H1 (cell line): ENCODE measurements around the gene ADARB2. TPM values are rescaled to one million over a fixed set of nuclear protein-coding genes. Genes with fewer than 3 reads are reported as not detected.

Experiments used
- CTCF ChIA-PET: fragments of 300-600 bp; sonication (Branson Sonifier 250); formaldehyde crosslinking; loops from one replicate; lab custom pipeline; 2021; ENCODE audit not compliant: partially characterized antibody; lab: Charles Lee
- POLR2A ChIA-PET: fragments of 300-600 bp; sonication (Branson Sonifier 250); formaldehyde crosslinking; loops from one replicate; lab custom pipeline; 2021; ENCODE audit warnings: inconsistent platforms; ENCODE audit not compliant: partially characterized antibody; lab: Charles Lee
- DNase-seq, 2 experiments: peaks; one replicate each; pipeline versions ENCODE4 v3.0.0 to v3.0.0-alpha.2; 2010 to 2022; ENCODE audit warnings: low spot score in 2 of 2, low read depth in 1 of 2, mixed read lengths in 1 of 2
- FAIRE-seq: peaks from 2 replicates; lab custom pipeline; 2011; peaks lifted over from hg19 to GRCh38; lab: Jason Lieb, UNC
- H2AFZ ChIP-seq: 2 replicates; pipeline ENCODE4 v1.8.1; 2012; ENCODE audit warnings: low read length, inconsistent platforms
- H2AK5ac ChIP-seq: 2 replicates; pipeline ENCODE4 v1.6.1; 2013; ENCODE audit warnings: low read depth, low read length
- H2BK120ac ChIP-seq: replicated peaks from 2 replicates; pipeline ENCODE3; 2013; ENCODE audit warnings: low read depth, low read length, inconsistent platforms
- H2BK12ac ChIP-seq: 2 replicates; pipeline ENCODE4 v1.6.1; 2013; ENCODE audit warnings: low read depth, low read length
- H2BK15ac ChIP-seq: 2 replicates; pipeline ENCODE4 v1.6.1; 2013; ENCODE audit warnings: low read length
- H2BK20ac ChIP-seq: 2 replicates; pipeline ENCODE4 v1.6.1; 2013; ENCODE audit warnings: low read length
- H2BK5ac ChIP-seq: 2 replicates; pipeline ENCODE4 v1.6.1; 2013; ENCODE audit warnings: low read depth, low read length
- H3K14ac ChIP-seq: 2 replicates; pipeline ENCODE4 v1.6.1; 2013; ENCODE audit warnings: inconsistent platforms; ENCODE audit not compliant: insufficient read length
- H3K18ac ChIP-seq: 2 replicates; pipeline ENCODE4 v1.6.1; 2013; ENCODE audit warnings: low read length; ENCODE audit errors: extremely low read depth
- H3K23ac ChIP-seq: 2 replicates; pipeline ENCODE4 v1.6.1; 2013; ENCODE audit warnings: inconsistent platforms; ENCODE audit not compliant: insufficient read length
- H3K23me2 ChIP-seq: 2 replicates; pipeline ENCODE4 v1.6.1; 2013; ENCODE audit warnings: low read depth, low read length
- H3K27ac ChIP-seq: 2 replicates; pipeline ENCODE4 v1.6.1; 2011; ENCODE audit warnings: low read depth, low read length, inconsistent platforms
- H3K27me3 ChIP-seq, 4 experiments: replicated peaks in 1 of 4; 1 replicate in 1 of 4; 2 replicates in 3 of 4; pipeline versions ENCODE4 v1.6.1 to v1.8.1; 2011 to 2013; ENCODE audit warnings: low read length in 3 of 4, mild to moderate bottlenecking in 3 of 4, inconsistent platforms in 2 of 4, mixed read lengths in 2 of 4, moderate library complexity in 1 of 4; ENCODE audit not compliant: control insufficient read depth in 3 of 4, insufficient read depth in 3 of 4; ENCODE audit errors: extremely low read depth in 1 of 4
- H3K36me3 ChIP-seq, 4 experiments: 2 replicates each; pipeline versions ENCODE4 v1.6.1 to v1.8.1; 2011 to 2013; ENCODE audit warnings: mild to moderate bottlenecking in 4 of 4, low read length in 3 of 4, moderate library complexity in 2 of 4, control low read depth in 1 of 4, inconsistent platforms in 1 of 4; ENCODE audit not compliant: insufficient read depth in 4 of 4, control insufficient read depth in 2 of 4
- H3K4ac ChIP-seq: replicated peaks from 2 replicates; pipeline ENCODE3; 2013; ENCODE audit warnings: low read length, low read depth, mixed read lengths, inconsistent platforms; ENCODE audit not compliant: insufficient read length
- H3K4me1 ChIP-seq, 4 experiments: replicated peaks in 1 of 4; 1 replicate in 1 of 4; 2 replicates in 3 of 4; pipeline versions ENCODE4 v1.6.1 to v1.8.1; 2011 to 2013; ENCODE audit warnings: low read length in 3 of 4, inconsistent platforms in 2 of 4, mixed read lengths in 1 of 4; ENCODE audit not compliant: insufficient read depth in 4 of 4, control insufficient read depth in 3 of 4
- H3K4me2 ChIP-seq, 2 experiments: 2 replicates each; pipeline versions ENCODE4 v1.6.1 to v1.8.1; 2011 to 2013; ENCODE audit warnings: low read depth in 2 of 2, low read length in 2 of 2, control low read depth in 1 of 2, inconsistent platforms in 1 of 2, mild to moderate bottlenecking in 1 of 2; ENCODE audit not compliant: insufficient read depth in 1 of 2
- H3K4me3 ChIP-seq, 4 experiments: fragments of 200-600, 300-600 bp in 1 of 4; sonication (generic), shearing (Covaris generic), sonication (Bioruptor Twin) in 1 of 4; 2 replicates each; pipeline versions ENCODE4 v1.5.1 to v1.8.1; 2011 to 2016; ENCODE audit warnings: low read length in 4 of 4, low read depth in 3 of 4, control low read depth in 2 of 4, inconsistent platforms in 2 of 4, mild to moderate bottlenecking in 2 of 4, mixed read lengths in 1 of 4, moderate library complexity in 1 of 4; ENCODE audit not compliant: insufficient read depth in 2 of 4; ENCODE audit errors: extremely low read depth in 1 of 4
- H3K56ac ChIP-seq: replicated peaks from 2 replicates; pipeline ENCODE3; 2013; ENCODE audit warnings: low read depth, mild to moderate bottlenecking, mixed read lengths, low read length, inconsistent platforms; ENCODE audit not compliant: insufficient read length
- H3K79me1 ChIP-seq: 2 replicates; pipeline ENCODE4 v1.6.1; 2013; ENCODE audit warnings: low read depth, low read length, control low read depth
- H3K79me2 ChIP-seq, 2 experiments: 2 replicates each; pipeline versions ENCODE4 v1.6.1 to v1.8.1; 2012 to 2013; ENCODE audit warnings: low read length in 2 of 2, mild to moderate bottlenecking in 2 of 2, inconsistent platforms in 1 of 2; ENCODE audit not compliant: insufficient read depth in 2 of 2, control insufficient read depth in 1 of 2
- H3K9ac ChIP-seq, 4 experiments: replicated peaks in 1 of 4; 1 replicate in 1 of 4; 2 replicates in 3 of 4; pipeline versions ENCODE4 v1.6.1 to v1.8.1; 2011 to 2013; ENCODE audit warnings: low read depth in 3 of 4, low read length in 3 of 4, control low read depth in 2 of 4, mild to moderate bottlenecking in 2 of 4, moderate library complexity in 2 of 4, inconsistent platforms in 1 of 4; ENCODE audit errors: extremely low read depth in 1 of 4
- H3K9me3 ChIP-seq, 2 experiments: 2 replicates each; pipeline versions ENCODE4 v1.6.1 to v1.8.1; 2012 to 2013; ENCODE audit warnings: mild to moderate bottlenecking in 2 of 2, moderate library complexity in 2 of 2, control low read depth in 1 of 2, inconsistent platforms in 1 of 2, low read depth in 1 of 2, low read length in 1 of 2, mixed read lengths in 1 of 2; ENCODE audit not compliant: insufficient read depth in 2 of 2
- H4K20me1 ChIP-seq, 2 experiments: replicated peaks in 1 of 2; 2 replicates each; pipeline versions ENCODE3 to v1.8.1; 2011 to 2013; ENCODE audit warnings: inconsistent platforms in 2 of 2, low read length in 2 of 2, mild to moderate bottlenecking in 1 of 2; ENCODE audit not compliant: insufficient read depth in 2 of 2, control insufficient read depth in 1 of 2
- H4K5ac ChIP-seq: 2 replicates; pipeline ENCODE4 v1.6.1; 2013; ENCODE audit warnings: low read length, low read depth, mixed read lengths, inconsistent platforms; ENCODE audit not compliant: insufficient read length
- H4K8ac ChIP-seq: 2 replicates; pipeline ENCODE4 v1.8.0; 2013; ENCODE audit warnings: mild to moderate bottlenecking, moderate library complexity, low read length, inconsistent platforms; ENCODE audit not compliant: insufficient read depth; ENCODE audit errors: extremely low read depth
- H4K91ac ChIP-seq: replicated peaks from 2 replicates; pipeline ENCODE3; 2013; ENCODE audit warnings: low read length, mixed read lengths, inconsistent platforms; ENCODE audit not compliant: insufficient read length
- BRCA1 ChIP-seq: IDR thresholded peaks from 2 replicates; pipeline ENCODE4 v1.6.1; 2012; ENCODE audit warnings: low read depth, low read length, improper control_type of control experiment
- FOSL1 ChIP-seq: IDR thresholded peaks from 2 replicates; pipeline ENCODE4 v1.6.1; 2011; ENCODE audit warnings: mild to moderate bottlenecking, low read depth, low read length, moderate library complexity; ENCODE audit not compliant: insufficient read depth
- HDAC2 ChIP-seq, 2 experiments: fragments of 300-600 bp in 1 of 2; sonication (generic) in 1 of 2; IDR thresholded peaks; 2 replicates each; pipeline ENCODE4 v1.6.1; 2011 to 2012; ENCODE audit warnings: low read depth in 2 of 2, low read length in 2 of 2, mild to moderate bottlenecking in 2 of 2, moderate library complexity in 2 of 2, borderline replicate concordance in 1 of 2, inconsistent platforms in 1 of 2
- JUN ChIP-seq: IDR thresholded peaks from 2 replicates; pipeline ENCODE4 v1.6.1; 2011; ENCODE audit warnings: low read depth, mild to moderate bottlenecking, improper control_type of control experiment, low read length
- KDM5A ChIP-seq: fragments of 200-600 bp; IDR thresholded peaks from 2 replicates; pipeline ENCODE4 v1.7.1; 2012; ENCODE audit warnings: mild to moderate bottlenecking, low read length, inconsistent platforms, mixed read lengths
- RNF2 ChIP-seq: fragments of 200-900, 300-1000 bp; sonication (generic); IDR thresholded peaks from 2 replicates; pipeline ENCODE4 v1.7.1; 2016; ENCODE audit warnings: borderline replicate concordance, low read depth, mild to moderate bottlenecking, antibody characterized with exemption, low read length; ENCODE audit not compliant: poor library complexity, severe bottlenecking; ENCODE audit errors: missing control alignments
- RXRA ChIP-seq: IDR thresholded peaks from 2 replicates; pipeline ENCODE4 v1.6.1; 2011; ENCODE audit warnings: low read depth, mild to moderate bottlenecking, low read length, moderate library complexity; ENCODE audit not compliant: insufficient read depth
- SP1 ChIP-seq: IDR thresholded peaks from 2 replicates; pipeline ENCODE4 v1.6.1; 2011; ENCODE audit warnings: low read depth, low read length
- SRF ChIP-seq: IDR thresholded peaks from 2 replicates; pipeline ENCODE4 v1.6.1; 2011; ENCODE audit warnings: mild to moderate bottlenecking, low read depth, low read length, moderate library complexity
- TAF1 ChIP-seq: IDR thresholded peaks from 2 replicates; pipeline ENCODE4 v1.6.1; 2011; ENCODE audit warnings: mild to moderate bottlenecking, low read depth, low read length
- TCF12 ChIP-seq: IDR thresholded peaks from 2 replicates; pipeline ENCODE4 v1.6.1; 2011; ENCODE audit warnings: low read depth, mild to moderate bottlenecking, low read length
- WGBS, 2 experiments: shearing (Covaris generic) in 1 of 2; methylation state at CpG; one replicate each; pipeline versions ENCODE4 v1.1.6 to v1.1.7; 2013 to 2015; ENCODE audit warnings: low lambda C conversion rate in 2 of 2, mixed read lengths in 2 of 2, inconsistent platforms in 1 of 2, low coverage in 1 of 2, missing lambda C conversion rate in 1 of 2; ENCODE audit not compliant: insufficient replicate concordance in 2 of 2, insufficient coverage in 1 of 2, insufficient read length in 1 of 2; ENCODE audit errors: extremely low coverage in 1 of 2, missing lambda C conversion rate in 1 of 2; 5-methylcytosine and 5-hydroxymethylcytosine counted together
- polyA plus RNA-seq, 7 experiments: library from polyadenylated mRNA; depleted of rRNA in 3 of 7; stranded (reverse) in 5 of 7; unstranded in 2 of 7; fragments of >200 nt in 5 of 7; fragments of 200-250 nt in 2 of 7; gene quantifications; 1 replicate in 5 of 7; 2 replicates in 1 of 7; 4 replicates in 1 of 7; pipeline versions ENCODE4 v1.2.1 to v1.2.3, GENCODE V29; 2011 to 2013; ENCODE audit warnings: missing spikeins in 2 of 7, mixed read lengths in 2 of 7
- total RNA-seq: library from RNA; stranded (reverse); fragmentation: NEBNext Ultra II Directional; extraction: Animal tissue kit (Norgen Biotek cat#: 25700); gene quantifications from 2 replicates; pipeline ENCODE4 v1.2.1, GENCODE V29; 2021
- TF ChIP-seq, protein P1 (sequence below): IDR thresholded peaks from 2 replicates; pipeline ENCODE4 v1.6.1; 2011; ENCODE audit warnings: low read length, improper control_type of control experiment

Gene ADARB2
- total and polyA plus RNA-seq, 2 of the 8 experiments (the other 6 are each of a cell fraction or from before 2014, with no cell fraction given), result 2.2 to 2.8 TPM

- H3K4me1 ChIP-seq, result no peaks in the 10 kb centered on the region
- H3K9me3 ChIP-seq, result no peaks in the 10 kb centered on the region
- no peaks in the 10 kb centered on the region for H3K36me3 ChIP-seq
- CTCF ChIA-PET, result interaction anchor here (0.8 to 1.2 kb wide), 4 partner anchors 10 to 327 kb away, joined by 3 to 6 read pairs (median 4); no protein-coding TSS in a partner anchor
- no peak overlapping the region for H2BK12ac ChIP-seq
- H2AFZ ChIP-seq, result no peak overlapping the region
- no peak overlapping the region for H2BK20ac ChIP-seq
- H3K4me3 ChIP-seq, result no peak overlapping the region
- H3K23ac ChIP-seq, result no peak overlapping the region
- no peak overlapping the region for H3K27ac ChIP-seq
- no peak overlapping the region for H3K56ac ChIP-seq
- H3K4ac ChIP-seq, result no peak overlapping the region
- H2BK120ac ChIP-seq, result no peak overlapping the region
- H4K20me1 ChIP-seq, result peaks cover 0 to 5% of the 10 kb centered on the region in 2 experiments
- peaks cover 3% of the 10 kb centered on the region; the same call in 1 of the 2 replicates for H3K23me2 ChIP-seq
- WGBS, 2 experiments, result 65% methylated on average over 7 of the region's 7 CpGs; no CpG with 5 or more reads in 1 of the 2 experiments
- no peak overlapping the region for H2BK5ac ChIP-seq
- H4K8ac ChIP-seq, result no peak overlapping the region
- no peak overlapping the region for H3K9ac ChIP-seq
- no peak overlapping the region for H3K14ac ChIP-seq
- H4K5ac ChIP-seq, result no peak overlapping the region
- FAIRE-seq (no peak), DNase-seq (no peak)
- H3K79me1 ChIP-seq, result no peaks in the 10 kb centered on the region
- H2BK15ac ChIP-seq, result no peak overlapping the region
- no peak overlapping the region for H2AK5ac ChIP-seq
- no peak overlapping the region for H4K91ac ChIP-seq
- no peaks in the 10 kb centered on the region for H3K27me3 ChIP-seq
- no peak overlapping the region for H3K18ac ChIP-seq
- no peaks in the 10 kb centered on the region for H3K79me2 ChIP-seq
- no peak overlapping the region for H3K4me2 ChIP-seq
- POLR2A ChIA-PET, result no interaction called here
- TF ChIP-seq TCF12 (no peak), JUN (no peak), RNF2 (no peak), BRCA1 (no peak), HDAC2 (IDR thresholded peaks at IDR 0.05; ENCODE audit: borderline replicate concordance in 1 of 2, low read depth in 2 of 2, low read length in 2 of 2) (no peak), RXRA (no peak), KDM5A (no peak), SP1 (no peak), SRF (no peak), FOSL1 (no peak), TAF1 (no peak)
- TF ChIP-seq, protein P1, sequence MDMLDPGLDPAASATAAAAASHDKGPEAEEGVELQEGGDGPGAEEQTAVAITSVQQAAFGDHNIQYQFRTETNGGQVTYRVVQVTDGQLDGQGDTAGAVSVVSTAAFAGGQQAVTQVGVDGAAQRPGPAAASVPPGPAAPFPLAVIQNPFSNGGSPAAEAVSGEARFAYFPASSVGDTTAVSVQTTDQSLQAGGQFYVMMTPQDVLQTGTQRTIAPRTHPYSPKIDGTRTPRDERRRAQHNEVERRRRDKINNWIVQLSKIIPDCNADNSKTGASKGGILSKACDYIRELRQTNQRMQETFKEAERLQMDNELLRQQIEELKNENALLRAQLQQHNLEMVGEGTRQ, result no peak
These were observed 95.9 kb downstream of the ADARB2 start for GRCh38 chr10:1641402-1641801.
